Right ventricle myocardium inferior (tissue), 1 donor: ENCODE data around the gene ASCL5. TPM values are rescaled to one million over a fixed set of nuclear protein-coding genes. Genes with fewer than 3 reads are reported as not detected.

Source experiments
- ATAC-seq: fragments of 200-7000 bp; cut with Tn5 transposase; one replicate; pipeline ENCODE4 v1.9.1; 2020; ENCODE audit warnings: mild to moderate bottlenecking, moderate library complexity
- DNase-seq: peaks from one replicate; pipeline ENCODE4 v3.0.0; 2021; ENCODE audit errors: missing footprints
- intact Hi-C: fragments of 100-400 bp; cut with DNase I; formaldehyde crosslinking; loops from one replicate; pipeline ENCODE4 v1.11.0; 2022
- total RNA-seq: library from RNA; stranded (reverse); fragmentation: NEBNext Ultra II Directional; extraction: Animal tissue kit (Norgen Biotek cat#: 25700); gene quantifications from one replicate; pipeline ENCODE4 v1.2.1, GENCODE V29; 2021
- donor health status: DM: no; HTN: yes; CAD: no; lungs with severe emphysema.

The ASCL5 gene
- total RNA-seq, 1 donor from 2014 or later = not detected

GRCh38 chr1:201096041-201096461 is 30.9 kb downstream of the ASCL5 start:
- intact Hi-C loops = no loop called here
- ATAC-seq (no peak), DNase-seq (no peak)

GRCh38 chr1:201095581-201095980 is 31.4 kb downstream of the ASCL5 start:
- intact Hi-C loops = no loop called here
- ATAC-seq (no peak), DNase-seq (no peak)

- ATAC-seq (no peak), DNase-seq (no peak)
- intact Hi-C loops = no loop called here
Measured at GRCh38 chr1:201094832-201095231, 32.2 kb downstream of the ASCL5 start.

GRCh38 chr1:201093962-201094361 is 33.0 kb downstream of the ASCL5 start:
- intact Hi-C loops = no loop called here
- no peak for ATAC-seq
- DNase-seq = no peak

- ATAC-seq (no peak), DNase-seq (no peak)
- intact Hi-C loops = no loop called here
Measured at GRCh38 chr1:201093561-201093960, 33.4 kb downstream of the ASCL5 start.

GRCh38 chr1:201092738-201093137 is 34.2 kb downstream of the ASCL5 start:
- intact Hi-C loops = no loop called here
- no peak for ATAC-seq
- DNase-seq = no peak

GRCh38 chr1:201091256-201091655 is 35.7 kb downstream of the ASCL5 start:
- ATAC-seq (no peak), DNase-seq (no peak)
- intact Hi-C loops = no loop called here

- intact Hi-C loops = no loop called here
- DNase-seq (no peak), ATAC-seq (no peak)
Measured at GRCh38 chr1:201090541-201090940, 36.4 kb downstream of the ASCL5 start.

GRCh38 chr1:201089596-201089995 is 37.4 kb downstream of the ASCL5 start:
- DNase-seq = no peak
- ATAC-seq = no peak
- intact Hi-C loops = loop anchor here (10.0 kb wide), 1 partner anchor 135 kb away; no protein-coding TSS in a partner anchor

- no peak for DNase-seq
- no peak for ATAC-seq
- intact Hi-C loops = loop anchor here (10.0 kb wide), 1 partner anchor 136 kb away; no protein-coding TSS in a partner anchor
Measured at GRCh38 chr1:201088901-201089525, 38.0 kb downstream of the ASCL5 start.

GRCh38 chr1:201088395-201088794 is 38.6 kb downstream of the ASCL5 start:
- no peak for DNase-seq
- intact Hi-C loops = loop anchor here (10.0 kb wide), 1 partner anchor 136 kb away; no protein-coding TSS in a partner anchor
- no peak for ATAC-seq

- intact Hi-C loops = loop anchor here (10.0 kb wide), 1 partner anchor 139 kb away; no protein-coding TSS in a partner anchor
- ATAC-seq (peak; percentile 70), DNase-seq (no peak)
Measured at GRCh38 chr1:201085902-201086735, 40.9 kb downstream of the ASCL5 start.

- no peak for ATAC-seq
- intact Hi-C loops = loop anchor here (10.0 kb wide), 1 partner anchor 141 kb away; no protein-coding TSS in a partner anchor
- no peak for DNase-seq
Measured at GRCh38 chr1:201084295-201084694, 42.7 kb downstream of the ASCL5 start.

- intact Hi-C loops = loop anchor here (10.0 kb wide), 1 partner anchor 141 kb away; no protein-coding TSS in a partner anchor
- ATAC-seq (no peak), DNase-seq (no peak)
Measured at GRCh38 chr1:201083741-201084140, 43.2 kb downstream of the ASCL5 start.

- intact Hi-C loops = loop anchor here (10.0 kb wide), 1 partner anchor 145 kb away; no protein-coding TSS in a partner anchor
- no peak for ATAC-seq
- no peak for DNase-seq
Measured at GRCh38 chr1:201080135-201080534, 46.8 kb downstream of the ASCL5 start.

GRCh38 chr1:201077736-201078135 is 49.2 kb downstream of the ASCL5 start:
- DNase-seq (no peak), ATAC-seq (no peak)
- intact Hi-C loops = no loop called here

- intact Hi-C loops = no loop called here
- DNase-seq (no peak), ATAC-seq (no peak)
Measured at GRCh38 chr1:201077116-201077515, 49.9 kb downstream of the ASCL5 start.

- DNase-seq (no peak), ATAC-seq (no peak)
- intact Hi-C loops = no loop called here
Measured at GRCh38 chr1:201076092-201076491, 50.9 kb downstream of the ASCL5 start.

GRCh38 chr1:201074018-201074417 is 53.0 kb downstream of the ASCL5 start:
- intact Hi-C loops = no loop called here
- ATAC-seq = no peak
- no peak for DNase-seq

- DNase-seq (peak; percentile 52), ATAC-seq (peak; percentile 33)
- intact Hi-C loops = no loop called here
Measured at GRCh38 chr1:201072922-201073321, 54.1 kb downstream of the ASCL5 start.
